MM.1S (cell line): Measurements from ENCODE around the gene ESR2.

Experiments used
- EZH2 ChIP-seq: fragments of 300-600 bp; sonication (generic); optimal IDR thresholded peaks from 2 replicates; pipeline ENCODE3; 2017; ENCODE audit warnings: low read depth, mild to moderate bottlenecking, antibody characterized with exemption, low read length, mixed read lengths
- TF ChIP-seq, protein P1 (sequence below): fragments of 300-600 bp; sonication (generic); IDR thresholded peaks from 2 replicates; pipeline ENCODE4 v1.5.1; 2016; ENCODE audit warnings: antibody characterized with exemption, low read length, mixed read lengths

- TF ChIP-seq, protein P1, sequence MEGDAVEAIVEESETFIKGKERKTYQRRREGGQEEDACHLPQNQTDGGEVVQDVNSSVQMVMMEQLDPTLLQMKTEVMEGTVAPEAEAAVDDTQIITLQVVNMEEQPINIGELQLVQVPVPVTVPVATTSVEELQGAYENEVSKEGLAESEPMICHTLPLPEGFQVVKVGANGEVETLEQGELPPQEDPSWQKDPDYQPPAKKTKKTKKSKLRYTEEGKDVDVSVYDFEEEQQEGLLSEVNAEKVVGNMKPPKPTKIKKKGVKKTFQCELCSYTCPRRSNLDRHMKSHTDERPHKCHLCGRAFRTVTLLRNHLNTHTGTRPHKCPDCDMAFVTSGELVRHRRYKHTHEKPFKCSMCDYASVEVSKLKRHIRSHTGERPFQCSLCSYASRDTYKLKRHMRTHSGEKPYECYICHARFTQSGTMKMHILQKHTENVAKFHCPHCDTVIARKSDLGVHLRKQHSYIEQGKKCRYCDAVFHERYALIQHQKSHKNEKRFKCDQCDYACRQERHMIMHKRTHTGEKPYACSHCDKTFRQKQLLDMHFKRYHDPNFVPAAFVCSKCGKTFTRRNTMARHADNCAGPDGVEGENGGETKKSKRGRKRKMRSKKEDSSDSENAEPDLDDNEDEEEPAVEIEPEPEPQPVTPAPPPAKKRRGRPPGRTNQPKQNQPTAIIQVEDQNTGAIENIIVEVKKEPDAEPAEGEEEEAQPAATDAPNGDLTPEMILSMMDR: no peak
- no peak for TF ChIP-seq EZH2
These were observed 117.8 kb downstream of the ESR2 start for GRCh38 chr14:64176330-64176729.
